ENCODE measurements around the gene MAP3K6. TPM values are rescaled to one million over a fixed set of nuclear protein-coding genes. Genes with fewer than 3 reads are reported as not detected.
A peak's percentile ranks its signal among the peaks of the same experiment; 100 is the strongest.

The MAP3K6 gene
- total and polyA plus RNA-seq, 2 of the 4 experiments (the other 2 are of a cell fraction): 4.8 to 15.9 TPM

DNA sequence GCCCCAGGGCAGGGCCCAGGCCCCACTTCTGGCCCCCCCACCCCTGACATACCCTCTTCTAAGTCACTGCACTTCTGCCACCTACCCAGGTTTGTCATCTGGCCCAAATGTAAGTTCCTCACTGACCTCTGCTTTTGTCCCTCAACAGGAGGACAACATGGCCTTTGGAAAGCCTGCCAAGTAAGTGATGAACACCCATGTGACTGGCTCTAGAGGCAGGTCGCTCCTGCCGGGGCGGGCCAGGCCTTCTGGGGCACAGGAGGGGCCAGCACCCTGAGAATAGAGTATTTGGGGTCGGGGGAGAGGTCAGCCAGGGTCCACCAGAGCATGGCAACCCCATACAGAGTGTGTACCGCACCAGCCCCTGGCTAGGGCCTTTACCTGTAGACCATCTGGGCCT, 34.8 kb downstream of the MAP3K6 start:
- H4K5ac ChIP-seq (ENCODE audit: low read depth, low read length): no peak overlapping the region
- no peak overlapping the region for H4K91ac ChIP-seq (ENCODE audit: insufficient read depth, low read depth, low read length)
- peaks cover 40% of the 10 kb centered on the region for H4K20me1 ChIP-seq (ENCODE audit: insufficient read depth, low read length)
- H2AK5ac ChIP-seq (ENCODE audit: low read depth, low read length): no peak overlapping the region
- no peak overlapping the region for H2BK120ac ChIP-seq (ENCODE audit: low read depth, low read length)
- no peak overlapping the region for H3K56ac ChIP-seq (ENCODE audit: extremely low read depth, insufficient read depth, low read length)
- in situ Hi-C loops (cut with MboI; ENCODE audit: low sequenced_read_pairs): no loop called here
- H3K27me3 ChIP-seq (ENCODE audit: control insufficient read depth, insufficient read depth, low read length): no peaks in the 10 kb centered on the region
- CTCF ChIA-PET: interaction anchor here (0.7 to 1.6 kb wide), 4 partner anchors 27 to 275 kb away, joined by 3 to 6 read pairs (median 4); partner anchors contain the start of gene MAP3K6
- no peak for ATAC-seq (ENCODE audit: low read depth)
- H3K4me3 ChIP-seq (ENCODE audit: insufficient read depth, low read depth, low read length): no peak overlapping the region
- peak overlapping the region; percentile 15 for H2AK9ac ChIP-seq (replicated peaks; ENCODE audit: low read depth, low read length, poor library complexity)
- H3K18ac ChIP-seq (ENCODE audit: low read depth, low read length): no peak overlapping the region
- TF ChIP-seq, protein P1, sequence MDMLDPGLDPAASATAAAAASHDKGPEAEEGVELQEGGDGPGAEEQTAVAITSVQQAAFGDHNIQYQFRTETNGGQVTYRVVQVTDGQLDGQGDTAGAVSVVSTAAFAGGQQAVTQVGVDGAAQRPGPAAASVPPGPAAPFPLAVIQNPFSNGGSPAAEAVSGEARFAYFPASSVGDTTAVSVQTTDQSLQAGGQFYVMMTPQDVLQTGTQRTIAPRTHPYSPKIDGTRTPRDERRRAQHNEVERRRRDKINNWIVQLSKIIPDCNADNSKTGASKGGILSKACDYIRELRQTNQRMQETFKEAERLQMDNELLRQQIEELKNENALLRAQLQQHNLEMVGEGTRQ (IDR thresholded peaks at IDR 0.05; ENCODE audit: low read depth, low read length): no peak
- TF ChIP-seq RAD21 (IDR thresholded peaks at IDR 0.05; ENCODE audit: low read length) (no peak), RFX5 (IDR thresholded peaks at IDR 0.05; ENCODE audit: low read depth, low read length) (no peak), POLR2A (IDR thresholded peaks at IDR 0.05; ENCODE audit: low read depth, low read length) (no peak), BHLHE40 (IDR thresholded peaks at IDR 0.05; ENCODE audit: low read depth, low read length) (no peak), MXI1 (IDR thresholded peaks at IDR 0.05; ENCODE audit: borderline replicate concordance, low read depth, low read length) (no peak), RCOR1 (IDR thresholded peaks at IDR 0.05; ENCODE audit: insufficient replicate concordance, low read length) (no peak), MAZ (IDR thresholded peaks at IDR 0.05; ENCODE audit: borderline replicate concordance, low read depth, low read length) (no peak), FOS (IDR thresholded peaks at IDR 0.05; ENCODE audit: low read depth, low read length) (no peak), NFE2L2 (IDR thresholded peaks at IDR 0.05; ENCODE audit: low read depth, low read length) (no peak), CHD1 (IDR thresholded peaks at IDR 0.05; ENCODE audit: low read depth, low read length) (no peak), CEBPB (IDR thresholded peaks at IDR 0.05; ENCODE audit: low read depth, low read length) (no peak), SMC3 (IDR thresholded peaks at IDR 0.05; ENCODE audit: low read depth, low read length) (no peak), MAFK (IDR thresholded peaks at IDR 0.05; ENCODE audit: low read depth, low read length) (no peak)
- TF ChIP-seq, protein P2, sequence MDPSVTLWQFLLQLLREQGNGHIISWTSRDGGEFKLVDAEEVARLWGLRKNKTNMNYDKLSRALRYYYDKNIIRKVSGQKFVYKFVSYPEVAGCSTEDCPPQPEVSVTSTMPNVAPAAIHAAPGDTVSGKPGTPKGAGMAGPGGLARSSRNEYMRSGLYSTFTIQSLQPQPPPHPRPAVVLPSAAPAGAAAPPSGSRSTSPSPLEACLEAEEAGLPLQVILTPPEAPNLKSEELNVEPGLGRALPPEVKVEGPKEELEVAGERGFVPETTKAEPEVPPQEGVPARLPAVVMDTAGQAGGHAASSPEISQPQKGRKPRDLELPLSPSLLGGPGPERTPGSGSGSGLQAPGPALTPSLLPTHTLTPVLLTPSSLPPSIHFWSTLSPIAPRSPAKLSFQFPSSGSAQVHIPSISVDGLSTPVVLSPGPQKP (IDR thresholded peaks at IDR 0.05; ENCODE audit: borderline replicate concordance, low read depth, low read length): no peak
- TF ChIP-seq, protein P3, sequence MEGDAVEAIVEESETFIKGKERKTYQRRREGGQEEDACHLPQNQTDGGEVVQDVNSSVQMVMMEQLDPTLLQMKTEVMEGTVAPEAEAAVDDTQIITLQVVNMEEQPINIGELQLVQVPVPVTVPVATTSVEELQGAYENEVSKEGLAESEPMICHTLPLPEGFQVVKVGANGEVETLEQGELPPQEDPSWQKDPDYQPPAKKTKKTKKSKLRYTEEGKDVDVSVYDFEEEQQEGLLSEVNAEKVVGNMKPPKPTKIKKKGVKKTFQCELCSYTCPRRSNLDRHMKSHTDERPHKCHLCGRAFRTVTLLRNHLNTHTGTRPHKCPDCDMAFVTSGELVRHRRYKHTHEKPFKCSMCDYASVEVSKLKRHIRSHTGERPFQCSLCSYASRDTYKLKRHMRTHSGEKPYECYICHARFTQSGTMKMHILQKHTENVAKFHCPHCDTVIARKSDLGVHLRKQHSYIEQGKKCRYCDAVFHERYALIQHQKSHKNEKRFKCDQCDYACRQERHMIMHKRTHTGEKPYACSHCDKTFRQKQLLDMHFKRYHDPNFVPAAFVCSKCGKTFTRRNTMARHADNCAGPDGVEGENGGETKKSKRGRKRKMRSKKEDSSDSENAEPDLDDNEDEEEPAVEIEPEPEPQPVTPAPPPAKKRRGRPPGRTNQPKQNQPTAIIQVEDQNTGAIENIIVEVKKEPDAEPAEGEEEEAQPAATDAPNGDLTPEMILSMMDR (conservative IDR thresholded peaks at IDR 0.05; ENCODE audit: low read depth, low read length): no peak
- no peak overlapping the region for H2BK15ac ChIP-seq (ENCODE audit: low read depth, low read length)
- dilution Hi-C loops (cut with HindIII; ENCODE audit: low sequenced_read_pairs, unreplicated experiment): no loop called here
- no peak overlapping the region for H3K9ac ChIP-seq (ENCODE audit: low read depth, low read length)
- H3K36me3 ChIP-seq (ENCODE audit: control insufficient read depth, insufficient read depth, low read length): peaks cover 55% of the 10 kb centered on the region
- H3K14ac ChIP-seq (replicated peaks; ENCODE audit: low read depth, low read length): no peak overlapping the region
- 0 out of 2 replicates have a peak, but pooled peaks cover under 1% of the 10 kb centered on the region for H3K4me1 ChIP-seq (ENCODE audit: control insufficient read depth, insufficient read depth, low read length)
- no TSS peak for BruUV-seq (replicated peaks)
- no peak overlapping the region for H2BK5ac ChIP-seq (ENCODE audit: low read depth, low read length, poor library complexity, severe bottlenecking)
- H3K79me1 ChIP-seq (ENCODE audit: low read depth in 1 of 2, low read length in 2 of 2): peaks cover 12 to 47% of the 10 kb centered on the region in 2 experiments
- WGBS, 2 experiments (ENCODE audit: extremely low coverage in 2 of 2, insufficient read length in 1 of 2): no CpG with 5 or more reads among the region's 5 CpGs
- no peak overlapping the region for H3K23ac ChIP-seq (ENCODE audit: low read depth, low read length)
- H4K8ac ChIP-seq (ENCODE audit: low read depth in 2 of 2, low read length in 2 of 2): no peak overlapping the region
- no peak overlapping the region for H3K4ac ChIP-seq (ENCODE audit: low read depth, low read length)
- H2AFZ ChIP-seq (replicated peaks; ENCODE audit: low read length, poor library complexity): no peak overlapping the region
- POLR2A ChIA-PET (ENCODE audit: unreplicated experiment): no interaction called here
- H3K9me1 ChIP-seq (ENCODE audit: insufficient read depth, low read length): peaks cover 2% of the 10 kb centered on the region; the same call in 1 of the 2 replicates
- H3K27ac ChIP-seq (ENCODE audit: insufficient read depth, low read length): no peak overlapping the region
- no peaks in the 10 kb centered on the region for H3K9me3 ChIP-seq (ENCODE audit: control insufficient read depth, insufficient read depth, low read length)
- H2BK20ac ChIP-seq (ENCODE audit: low read depth, low read length): no peak overlapping the region
- intact Hi-C loops (cut with micrococcal nuclease): no loop called here
- H3K4me2 ChIP-seq (ENCODE audit: low read depth, low read length): no peak overlapping the region
- no peak for DNase-seq
